Measurements from ENCODE around the gene NKD2.

Gene NKD2

GRCh38 chr5:1047332-1047965 lies 38.8 kb downstream of the NKD2 start:
- DNase-seq, result no peak

GRCh38 chr5:1048162-1048721 lies 39.6 kb downstream of the NKD2 start:
- no peak for DNase-seq

- no peak for DNase-seq
These were observed 40.5 kb downstream of the NKD2 start for GRCh38 chr5:1048861-1049838.

GRCh38 chr5:1050423-1051365 lies 42.1 kb downstream of the NKD2 start:
- DNase-seq, result no peak

GRCh38 chr5:1051366-1051720 lies 42.7 kb downstream of the NKD2 start:
- no peak for DNase-seq

GRCh38 chr5:1052076-1052475 lies 43.5 kb downstream of the NKD2 start:
- no peak for DNase-seq

- DNase-seq, result no peak
These were observed 44.2 kb downstream of the NKD2 start for GRCh38 chr5:1052641-1053390.

- DNase-seq, result no peak
These were observed 44.9 kb downstream of the NKD2 start for GRCh38 chr5:1053391-1054017.

- DNase-seq, result no peak
These were observed 45.6 kb downstream of the NKD2 start for GRCh38 chr5:1054018-1054798.

GRCh38 chr5:1054799-1055775 lies 46.5 kb downstream of the NKD2 start:
- DNase-seq, result no peak

GRCh38 chr5:1055896-1056610 lies 47.5 kb downstream of the NKD2 start:
- DNase-seq, result no peak

- no peak for DNase-seq
These were observed 48.2 kb downstream of the NKD2 start for GRCh38 chr5:1056611-1057484.

GRCh38 chr5:1057485-1058082 lies 49.0 kb downstream of the NKD2 start:
- no peak for DNase-seq

- DNase-seq, result no peak
These were observed 49.7 kb downstream of the NKD2 start for GRCh38 chr5:1058083-1058945.

GRCh38 chr5:1058988-1059883 lies 50.6 kb downstream of the NKD2 start:
- no peak for DNase-seq

Measured in activated effector memory CD4-positive, alpha-beta T cell treated with Interleukin-2 at 50 U/mL for 16 hours (primary cell).